NOMO-1 treated with DMSO at 0.1 percent for 48 hours (cell line): ENCODE results near the gene TMEM50A.
"Not testable (repeated sequence)": the region's sequence is repeated elsewhere in the genome, so short reads cannot be mapped to it uniquely, and the experiment has no call there.

ENCODE experiments used
- DNase-seq: peaks from one replicate; lab custom pipeline; 2025; ENCODE audit not compliant: unreplicated experiment; lab: John Stamatoyannopoulos, UW

Gene TMEM50A

GRCh38 chr1:25329950-25330349 is 8.2 kb upstream of the TMEM50A start:
- peak; percentile 32 for DNase-seq

DNA sequence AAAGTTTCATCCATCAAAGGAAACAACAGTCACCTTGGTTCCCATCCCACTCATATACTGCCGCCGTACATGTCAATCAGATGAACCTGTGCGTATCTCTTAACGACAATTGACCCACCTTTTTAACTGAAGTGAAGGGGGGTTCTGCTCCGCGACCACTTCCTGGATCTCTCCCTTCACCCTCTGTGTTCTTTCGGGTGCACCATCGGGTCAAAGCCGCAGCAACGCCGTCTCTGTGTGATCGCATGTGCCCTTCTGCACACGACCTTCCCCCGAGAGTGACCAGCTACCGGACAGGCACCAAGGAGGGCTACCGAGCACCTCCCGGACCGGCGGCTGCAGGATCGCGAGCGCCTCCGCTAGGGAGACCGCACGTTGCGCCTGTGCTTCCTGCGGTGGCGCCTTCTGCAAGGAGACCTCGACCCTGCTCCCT is 1.2 kb upstream of the TMEM50A start:
- DNase-seq, result not testable (repeated sequence)

DNA sequence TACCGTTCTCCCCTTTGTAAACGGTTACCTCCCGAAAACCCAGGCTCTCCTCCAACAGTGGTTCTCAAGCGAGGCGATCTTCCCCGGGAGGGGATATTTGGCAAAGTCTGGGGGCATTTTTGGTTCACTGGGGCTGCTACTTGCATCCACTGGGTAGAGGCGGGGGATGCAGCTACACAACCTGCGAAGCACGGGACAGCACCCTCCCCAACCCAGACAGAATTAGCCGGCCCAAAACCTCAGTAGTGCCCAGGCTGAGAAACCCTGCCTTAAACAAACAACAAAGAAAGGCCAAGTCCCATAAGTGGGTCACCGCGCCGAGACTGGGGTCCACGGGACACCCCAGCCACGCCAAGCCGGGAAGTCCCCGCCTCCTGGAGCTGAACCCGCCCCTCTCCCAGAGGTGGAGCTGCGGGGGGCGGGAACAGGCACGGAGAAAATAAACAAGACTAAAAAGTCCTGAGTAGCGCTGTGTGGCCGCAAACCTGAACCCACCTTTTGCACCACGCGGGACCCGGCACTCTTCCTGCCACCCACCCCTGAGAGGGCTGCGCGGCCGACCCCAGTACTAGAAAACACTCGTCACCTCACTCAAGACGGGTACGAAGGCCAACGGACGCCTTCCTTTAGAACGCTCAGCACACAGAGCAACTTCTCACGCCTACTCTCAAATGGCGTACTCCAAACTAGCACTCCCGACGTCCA is 499 bp upstream of the TMEM50A start:
- not testable (repeated sequence) for DNase-seq

DNA sequence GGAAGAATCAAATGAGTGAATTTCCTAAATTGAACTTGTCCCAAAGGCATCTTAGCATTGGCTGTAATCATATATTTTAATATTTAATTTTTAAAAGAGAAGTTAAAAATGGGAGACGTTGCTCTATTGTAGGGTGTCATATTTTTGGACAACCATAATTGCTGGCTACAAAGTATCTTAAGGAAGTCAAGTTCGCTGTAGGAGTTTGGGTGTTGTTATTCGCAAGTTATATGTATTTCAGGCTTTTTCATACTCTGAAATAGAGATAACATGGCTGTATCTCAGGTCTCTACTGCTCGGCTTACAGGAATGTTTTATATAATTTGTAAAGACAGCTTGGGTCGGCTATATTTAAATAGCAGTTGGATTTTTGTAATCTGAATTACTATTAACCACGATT is 852 bp downstream of the TMEM50A start:
- peak; percentile 53 for DNase-seq

- DNase-seq, result no peak
Observed at GRCh38 chr1:25341746-25342145, 3.6 kb downstream of the TMEM50A start.

GRCh38 chr1:25342846-25343245 is 4.7 kb downstream of the TMEM50A start:
- DNase-seq, result no peak

- no peak for DNase-seq
Observed at GRCh38 chr1:25343872-25344271, 5.7 kb downstream of the TMEM50A start.

DNA sequence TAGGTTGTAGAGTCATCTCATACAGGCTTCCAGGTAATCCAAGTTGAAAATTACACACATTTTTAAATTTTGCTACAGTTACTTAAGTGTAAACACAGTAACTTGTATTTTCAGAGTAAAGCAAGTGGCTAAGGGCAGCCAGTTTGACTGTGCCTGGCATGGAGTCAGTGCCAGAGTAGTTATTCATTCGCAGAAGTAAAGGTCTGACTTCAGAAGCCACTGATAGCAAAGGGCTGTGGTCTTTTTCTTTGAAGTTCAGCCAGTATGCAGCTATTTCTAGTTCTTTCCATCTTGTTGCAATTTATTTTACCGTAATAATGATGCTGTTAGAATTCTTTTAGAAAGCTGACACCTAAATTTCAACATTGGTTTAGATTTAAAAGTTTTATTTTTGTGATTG is 9.4 kb downstream of the TMEM50A start:
- no peak for DNase-seq

GRCh38 chr1:25349606-25350005 is 11.5 kb downstream of the TMEM50A start:
- no peak for DNase-seq

GRCh38 chr1:25355841-25356395 is 17.8 kb downstream of the TMEM50A start:
- DNase-seq, result no peak

DNA sequence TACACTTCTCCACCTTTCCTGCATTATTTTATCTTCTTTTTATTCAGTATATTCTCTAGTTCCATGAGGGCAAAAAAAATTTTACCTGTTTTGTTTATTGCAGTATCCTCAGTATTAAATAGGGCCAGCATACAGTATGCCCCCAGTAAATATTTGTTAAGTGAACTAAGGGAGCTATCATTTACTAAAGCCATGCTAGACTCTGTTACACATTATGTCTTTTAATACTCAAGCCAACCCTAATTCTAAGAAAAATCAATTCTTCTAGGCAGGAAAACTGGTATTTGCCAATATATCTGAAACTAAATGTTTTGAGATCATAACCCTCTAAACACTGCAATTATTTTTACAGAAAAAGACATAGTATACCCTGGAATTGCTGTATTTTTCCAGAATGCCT is 18.3 kb downstream of the TMEM50A start:
- no peak for DNase-seq

DNA sequence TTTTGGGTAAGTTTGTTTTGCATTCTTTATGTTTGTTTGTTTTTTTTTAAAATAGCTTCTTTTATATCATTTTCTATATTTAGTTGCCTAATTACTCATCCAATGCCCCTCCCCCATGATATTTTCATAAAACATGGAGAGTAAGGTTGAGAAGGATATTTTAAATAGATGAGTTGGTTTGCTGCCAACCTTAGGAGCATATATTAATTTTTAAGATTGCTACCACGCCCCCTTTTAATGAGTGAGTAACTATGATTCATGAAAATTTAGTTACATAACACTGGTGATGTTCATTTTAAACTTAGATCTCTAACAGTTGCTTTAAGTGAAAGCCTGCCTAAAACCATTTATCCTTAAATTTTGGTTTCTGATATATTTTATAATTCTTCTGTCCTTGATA is 18.7 kb downstream of the TMEM50A start:
- DNase-seq, result no peak

GRCh38 chr1:25360596-25361581 is 22.8 kb downstream of the TMEM50A start:
- DNase-seq, result no peak

- DNase-seq, result no peak
Observed at GRCh38 chr1:25361901-25362300, 23.8 kb downstream of the TMEM50A start.

DNA sequence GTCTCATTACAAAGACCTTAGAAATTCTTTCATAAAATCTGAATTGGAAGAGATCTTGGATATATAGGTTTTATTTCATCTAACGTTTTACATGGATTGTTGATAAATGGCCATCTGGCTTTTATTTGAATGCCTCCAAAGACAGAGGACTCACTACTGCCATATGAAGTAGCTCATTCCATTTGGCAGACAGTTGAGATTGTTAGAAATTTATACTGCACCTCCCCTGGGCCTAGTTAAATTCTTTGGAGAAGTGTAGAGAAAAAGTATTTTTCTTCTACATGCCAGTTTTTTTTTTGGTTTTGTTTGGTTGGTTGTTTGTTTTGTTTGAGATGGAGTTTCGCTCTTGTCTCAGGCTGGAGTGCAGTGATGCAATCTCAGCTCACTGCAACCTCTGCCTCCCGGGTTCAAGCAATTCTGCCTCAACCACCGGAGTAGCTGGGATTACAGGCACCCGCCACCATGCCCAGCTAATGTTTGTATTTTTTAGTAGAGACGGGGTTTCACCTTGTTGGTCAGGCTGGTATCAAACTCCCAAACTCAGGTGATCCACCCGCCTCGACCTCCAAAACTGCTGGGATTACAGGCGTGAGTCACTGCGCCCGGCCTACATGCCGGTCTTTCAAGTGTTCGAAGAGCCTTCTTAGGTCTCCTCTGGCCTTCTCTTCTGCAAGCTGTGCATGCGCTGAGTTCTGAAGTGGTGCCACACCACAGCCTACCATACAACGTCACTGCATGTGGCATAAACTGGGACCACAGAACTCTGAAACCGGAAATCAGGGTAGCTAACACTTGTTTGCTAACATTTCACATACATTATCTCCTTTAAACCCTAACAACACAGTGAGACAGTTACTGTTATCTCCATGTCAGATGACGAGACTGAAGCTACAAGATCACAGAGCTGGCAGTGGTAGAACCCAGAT is 24.8 kb downstream of the TMEM50A start:
- DNase-seq, result not testable (repeated sequence)

GRCh38 chr1:25369241-25369640 is 31.1 kb downstream of the TMEM50A start:
- no peak for DNase-seq

GRCh38 chr1:25369691-25370271 is 31.6 kb downstream of the TMEM50A start:
- not testable (repeated sequence) for DNase-seq

DNA sequence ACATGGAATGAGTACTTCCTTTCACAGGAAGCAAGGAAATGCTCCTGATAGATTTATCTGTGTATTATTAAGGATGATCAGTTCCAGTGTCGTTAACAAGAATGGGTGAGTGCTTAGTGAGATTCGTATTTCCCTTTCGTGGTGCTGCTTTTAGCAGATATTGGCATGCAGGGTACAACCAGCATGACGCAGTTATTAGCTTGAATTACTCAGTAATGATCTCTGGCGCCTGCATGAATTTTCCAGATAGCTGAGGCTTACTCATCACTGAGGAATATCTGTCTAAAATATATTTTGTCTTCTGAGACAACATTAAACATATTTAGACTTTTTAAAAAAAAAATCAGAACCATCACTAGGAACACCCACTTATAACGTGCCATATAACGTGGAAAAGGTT is 33.6 kb downstream of the TMEM50A start:
- DNase-seq, result not testable (repeated sequence)

GRCh38 chr1:25378367-25378766 is 40.2 kb downstream of the TMEM50A start:
- DNase-seq, result not testable (repeated sequence)

DNA sequence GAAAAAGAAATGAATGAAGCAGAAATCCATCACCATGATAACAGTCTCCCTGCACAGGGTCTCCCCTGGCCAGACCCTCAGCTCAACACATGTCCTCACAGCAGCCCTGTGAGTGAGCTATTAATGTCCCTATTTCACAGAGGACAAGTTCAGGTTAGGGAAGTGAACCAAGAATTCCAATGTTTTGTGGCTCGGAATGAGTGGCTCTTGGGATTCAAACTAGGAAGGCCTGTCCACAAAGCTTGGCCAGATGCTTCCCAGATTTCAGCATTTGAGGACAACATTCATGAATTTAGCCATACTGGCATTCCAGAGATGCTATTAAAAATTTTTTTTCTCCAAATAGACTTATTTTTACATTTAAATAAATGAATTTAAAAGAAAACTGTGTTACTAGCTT is 44.4 kb downstream of the TMEM50A start:
- DNase-seq, result not testable (repeated sequence)
